Panc1 (cell line): Measurements from ENCODE around the gene OR6C74. TPM values are rescaled to one million over a fixed set of nuclear protein-coding genes. Genes with fewer than 3 reads are reported as not detected.

ENCODE experiments used
- ATAC-seq: fragments of 200-7000 bp; cut with Tn5 transposase; 2 replicates; pipeline ENCODE4 v1.9.1; 2020; ENCODE audit warnings: mild to moderate bottlenecking, moderate library complexity
- Bru-seq: library from RNA; stranded (reverse); fragments of 400-500 nt; gene quantifications from one replicate; lab custom pipeline; 2021; lab: Mats Ljungman, UMichigan
- BruChase-seq, 2 experiments: library from RNA; stranded (reverse); fragments of 400-500 nt; gene quantifications; one replicate each; lab custom pipeline; 2021; lab: Mats Ljungman, UMichigan
- BruUV-seq: library from RNA; stranded (reverse); fragments of 400-500 nt; replicated peaks from 2 replicates; lab custom pipeline; 2021; lab: Mats Ljungman, UMichigan
- CTCF ChIA-PET: fragments of 300-600 bp; sonication (Branson Sonifier 250); formaldehyde crosslinking; loops from one replicate; lab custom pipeline; 2022; ENCODE audit warnings: antibody characterized with exemption; lab: Charles Lee
- POLR2A ChIA-PET: fragments of 300-600 bp; sonication (Branson Sonifier 250); formaldehyde crosslinking; loops from one replicate; lab custom pipeline; 2022; ENCODE audit warnings: antibody characterized with exemption; lab: Charles Lee
- DNase-seq: peaks from one replicate; pipeline ENCODE4 v3.0.0-alpha.2; 2010; ENCODE audit warnings: low read depth, low spot score
- H3K27ac ChIP-seq: 2 replicates; pipeline ENCODE4 v1.5.1; 2011; ENCODE audit warnings: mild to moderate bottlenecking, low read length, inconsistent platforms
- H3K27me3 ChIP-seq: fragments of 200-500 bp; sonication (Bioruptor generic); 2 replicates; pipeline ENCODE4 v1.6.0; 2014; ENCODE audit warnings: low read length, inconsistent platforms; ENCODE audit not compliant: control insufficient read depth, insufficient read depth
- H3K36me3 ChIP-seq: fragments of 200-500 bp; sonication (Bioruptor generic); 2 replicates; pipeline ENCODE4 v1.5.1; 2014; ENCODE audit warnings: inconsistent platforms, mild to moderate bottlenecking, low read length, moderate library complexity; ENCODE audit not compliant: control insufficient read depth, insufficient read depth
- H3K4me1 ChIP-seq: 2 replicates; pipeline ENCODE4 v1.5.1; 2011; ENCODE audit warnings: inconsistent platforms, mild to moderate bottlenecking, low read length, moderate library complexity; ENCODE audit not compliant: control insufficient read depth, insufficient read depth
- H3K4me3 ChIP-seq, 2 experiments: 2 replicates each; pipeline ENCODE4 v1.5.1; 2011 to 2012; ENCODE audit warnings: low read depth in 2 of 2, low read length in 2 of 2, mild to moderate bottlenecking in 2 of 2, inconsistent platforms in 1 of 2, moderate library complexity in 1 of 2
- H3K9me3 ChIP-seq: fragments of 200-500 bp; sonication (Bioruptor generic); 2 replicates; pipeline ENCODE4 v1.5.1; 2014; ENCODE audit warnings: low read depth, mild to moderate bottlenecking, inconsistent platforms, low read length, moderate library complexity; ENCODE audit not compliant: control insufficient read depth, insufficient read depth
- POLR2AphosphoS5 ChIP-seq: IDR thresholded peaks from 2 replicates; pipeline ENCODE4 v1.6.1; 2012; ENCODE audit warnings: mild to moderate bottlenecking, low read depth, low read length, moderate library complexity
- SIN3A ChIP-seq: IDR thresholded peaks from 2 replicates; pipeline ENCODE4 v1.6.1; 2012; ENCODE audit warnings: low read depth, mild to moderate bottlenecking, low read length, moderate library complexity, borderline replicate concordance; ENCODE audit not compliant: insufficient read depth
- TCF7L2 ChIP-seq: IDR thresholded peaks from 2 replicates; pipeline ENCODE4 v1.6.1; 2011; ENCODE audit warnings: mild to moderate bottlenecking, low read depth, low read length, inconsistent platforms
- in situ Hi-C: cut with HindIII; loops from 2 replicates; pipeline ENCODE4 v1.10.0; 2016; ENCODE audit warnings: low sequenced_read_pairs, low pct_unique_long_range_greater_than_20kb
- intact Hi-C: fragments of 100-400 bp; cut with micrococcal nuclease; formaldehyde crosslinking; loops from one replicate; pipeline ENCODE4 v1.10.0; 2022; ENCODE audit not compliant: unreplicated experiment
- long read RNA-seq: library from polyadenylated mRNA; unstranded; transcript quantifications from one replicate; pipeline ENCODE4 v2.0.0, GENCODE V29; 2021; ENCODE audit not compliant: unreplicated experiment
- polyA plus RNA-seq: library from polyadenylated mRNA; unstranded; fragments of >200 nt; gene quantifications from one replicate; pipeline ENCODE4 v1.2.1, GENCODE V29; 2012; ENCODE audit warnings: missing spikeins; ENCODE audit not compliant: insufficient read length
- total RNA-seq: library from RNA; stranded (reverse); gene quantifications from one replicate; pipeline ENCODE4 v1.2.1, GENCODE V29; 2021; ENCODE audit not compliant: unreplicated experiment
- TF ChIP-seq, protein P1 (sequence below), 2 experiments: IDR thresholded peaks; 2 replicates each; pipeline ENCODE4 v1.6.1; 2011 to 2012; ENCODE audit warnings: low read depth in 2 of 2, control low read depth in 1 of 2, low read length in 1 of 2, mild to moderate bottlenecking in 1 of 2, moderate library complexity in 1 of 2; ENCODE audit not compliant: insufficient read depth in 1 of 2
- TF ChIP-seq, protein P2 (sequence below): fragments of 450-650 bp; IDR thresholded peaks from 2 replicates; pipeline ENCODE4 v1.5.1; 2017; ENCODE audit warnings: mild to moderate bottlenecking

OR6C74 gene
- total RNA-seq (not detected), Bru-seq, nascent RNA (not detected), BruChase-seq, experiment 1, labeled RNA remaining after a 2-hour chase (not detected), BruChase-seq, experiment 2, labeled RNA remaining after a 6-hour chase (not detected)
- polyA plus RNA-seq = not detected
- long read RNA-seq = 0 reads

DNA sequence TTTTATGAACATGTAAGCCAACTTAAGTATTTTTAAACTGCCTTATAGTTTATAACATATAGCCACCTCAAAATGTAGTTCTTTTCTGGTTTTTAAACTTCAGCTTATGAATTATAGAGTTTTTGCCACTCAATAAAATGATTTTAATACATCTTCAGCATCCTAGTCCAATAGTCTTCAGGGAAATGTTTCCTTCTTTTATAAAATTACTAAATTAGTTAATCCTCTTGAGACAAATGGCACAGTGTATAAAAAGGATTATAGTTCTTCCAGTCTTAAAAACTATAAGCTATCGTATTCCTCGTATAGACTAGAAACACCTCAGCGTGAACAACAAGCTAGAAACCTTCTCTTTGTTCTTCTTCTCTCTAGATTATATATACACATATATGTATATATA is at the start of gene OR6C74:
Gene OR6C74 (plus strand): TSS at position 301 of the 400 bp plus-strand sequence. CDS start 2,679 bp downstream, outside the sequence.
- TF ChIP-seq, protein P1, sequence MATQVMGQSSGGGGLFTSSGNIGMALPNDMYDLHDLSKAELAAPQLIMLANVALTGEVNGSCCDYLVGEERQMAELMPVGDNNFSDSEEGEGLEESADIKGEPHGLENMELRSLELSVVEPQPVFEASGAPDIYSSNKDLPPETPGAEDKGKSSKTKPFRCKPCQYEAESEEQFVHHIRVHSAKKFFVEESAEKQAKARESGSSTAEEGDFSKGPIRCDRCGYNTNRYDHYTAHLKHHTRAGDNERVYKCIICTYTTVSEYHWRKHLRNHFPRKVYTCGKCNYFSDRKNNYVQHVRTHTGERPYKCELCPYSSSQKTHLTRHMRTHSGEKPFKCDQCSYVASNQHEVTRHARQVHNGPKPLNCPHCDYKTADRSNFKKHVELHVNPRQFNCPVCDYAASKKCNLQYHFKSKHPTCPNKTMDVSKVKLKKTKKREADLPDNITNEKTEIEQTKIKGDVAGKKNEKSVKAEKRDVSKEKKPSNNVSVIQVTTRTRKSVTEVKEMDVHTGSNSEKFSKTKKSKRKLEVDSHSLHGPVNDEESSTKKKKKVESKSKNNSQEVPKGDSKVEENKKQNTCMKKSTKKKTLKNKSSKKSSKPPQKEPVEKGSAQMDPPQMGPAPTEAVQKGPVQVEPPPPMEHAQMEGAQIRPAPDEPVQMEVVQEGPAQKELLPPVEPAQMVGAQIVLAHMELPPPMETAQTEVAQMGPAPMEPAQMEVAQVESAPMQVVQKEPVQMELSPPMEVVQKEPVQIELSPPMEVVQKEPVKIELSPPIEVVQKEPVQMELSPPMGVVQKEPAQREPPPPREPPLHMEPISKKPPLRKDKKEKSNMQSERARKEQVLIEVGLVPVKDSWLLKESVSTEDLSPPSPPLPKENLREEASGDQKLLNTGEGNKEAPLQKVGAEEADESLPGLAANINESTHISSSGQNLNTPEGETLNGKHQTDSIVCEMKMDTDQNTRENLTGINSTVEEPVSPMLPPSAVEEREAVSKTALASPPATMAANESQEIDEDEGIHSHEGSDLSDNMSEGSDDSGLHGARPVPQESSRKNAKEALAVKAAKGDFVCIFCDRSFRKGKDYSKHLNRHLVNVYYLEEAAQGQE (IDR thresholded peaks at IDR 0.05; ENCODE audit: insufficient read depth in 1 of 2, low read depth in 2 of 2, low read length in 1 of 2) = no peak
- no peak for TF ChIP-seq POLR2AphosphoS5
- ATAC-seq (no peak), DNase-seq (no peak)
- H3K27me3 ChIP-seq = no peaks in the 10 kb centered on the region
- no peaks in the 10 kb centered on the region for H3K4me1 ChIP-seq
- no TSS peak for BruUV-seq
- no peaks in the 10 kb centered on the region for H3K9me3 ChIP-seq
- H3K36me3 ChIP-seq = no peaks in the 10 kb centered on the region
- in situ Hi-C loops (no loop called here), intact Hi-C loops (no loop called here)
- ChIA-PET CTCF (no interaction called here), POLR2A (no interaction called here)
- H3K27ac ChIP-seq = no peak within 1 kb of the TSS
- H3K4me3 ChIP-seq = no peak within 1 kb of the TSS

GRCh38 chr12:55220725-55221124 is 23.7 kb upstream of the OR6C74 start, which contains the start of gene OR10A7:
OR10A7 (plus strand) TSS chr12:55221025; CDS start chr12:55221025, 0 bp downstream.
- TF ChIP-seq, protein P1 (IDR thresholded peaks at IDR 0.05; ENCODE audit: insufficient read depth in 1 of 2, low read depth in 2 of 2, low read length in 1 of 2) = no peak
- TF ChIP-seq TCF7L2 = no peak
- no peak for TF ChIP-seq POLR2AphosphoS5
- TF ChIP-seq SIN3A = no peak
- TF ChIP-seq, protein P2, sequence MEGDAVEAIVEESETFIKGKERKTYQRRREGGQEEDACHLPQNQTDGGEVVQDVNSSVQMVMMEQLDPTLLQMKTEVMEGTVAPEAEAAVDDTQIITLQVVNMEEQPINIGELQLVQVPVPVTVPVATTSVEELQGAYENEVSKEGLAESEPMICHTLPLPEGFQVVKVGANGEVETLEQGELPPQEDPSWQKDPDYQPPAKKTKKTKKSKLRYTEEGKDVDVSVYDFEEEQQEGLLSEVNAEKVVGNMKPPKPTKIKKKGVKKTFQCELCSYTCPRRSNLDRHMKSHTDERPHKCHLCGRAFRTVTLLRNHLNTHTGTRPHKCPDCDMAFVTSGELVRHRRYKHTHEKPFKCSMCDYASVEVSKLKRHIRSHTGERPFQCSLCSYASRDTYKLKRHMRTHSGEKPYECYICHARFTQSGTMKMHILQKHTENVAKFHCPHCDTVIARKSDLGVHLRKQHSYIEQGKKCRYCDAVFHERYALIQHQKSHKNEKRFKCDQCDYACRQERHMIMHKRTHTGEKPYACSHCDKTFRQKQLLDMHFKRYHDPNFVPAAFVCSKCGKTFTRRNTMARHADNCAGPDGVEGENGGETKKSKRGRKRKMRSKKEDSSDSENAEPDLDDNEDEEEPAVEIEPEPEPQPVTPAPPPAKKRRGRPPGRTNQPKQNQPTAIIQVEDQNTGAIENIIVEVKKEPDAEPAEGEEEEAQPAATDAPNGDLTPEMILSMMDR = no peak
- no peak within 1 kb of the TSS for H3K27ac ChIP-seq
- intact Hi-C loops (no loop called here), in situ Hi-C loops (no loop called here)
- no peaks in the 10 kb centered on the region for H3K36me3 ChIP-seq
- H3K4me3 ChIP-seq = no peak within 1 kb of the TSS
- no peaks in the 10 kb centered on the region; the same call in 1 of the 2 replicates for H3K27me3 ChIP-seq
- no TSS peak for BruUV-seq
- no peaks in the 10 kb centered on the region for H3K4me1 ChIP-seq
- H3K9me3 ChIP-seq = no peaks in the 10 kb centered on the region
- ChIA-PET CTCF (no interaction called here), POLR2A (no interaction called here)
- DNase-seq (no peak), ATAC-seq (no peak)
